Heart left ventricle (tissue), 16 donors: ENCODE data around the gene HEATR9. TPM values are rescaled to one million over a fixed set of nuclear protein-coding genes. Genes with fewer than 3 reads are reported as not detected.

Source experiments
- ATAC-seq, 4 donors: fragments of 200-7000 bp; cut with Tn5 transposase; one replicate each; pipeline ENCODE4 v1.9.1; 2020 to 2022; ENCODE audit warnings: moderate library complexity in 4 of 4, mild to moderate bottlenecking in 3 of 4, moderate number of reproducible peaks in 1 of 4
- DNase-seq, 5 donors: peaks; one replicate each; pipeline ENCODE4 v3.0.0-alpha.2; 2020
- H3K27ac ChIP-seq, 12 donors: fragments of 200-600 bp; sonication (generic) in 4 of 12; one replicate each; pipeline versions ENCODE4 v1.5.0 to v1.8.0; 2016 to 2022; ENCODE audit warnings: mild to moderate bottlenecking in 2 of 12
- H3K27me3 ChIP-seq, 9 donors: fragments of 200-600 bp; sonication (generic) in 2 of 9; one replicate each; pipeline versions ENCODE4 v1.5.1 to v1.8.0; 2016 to 2022; ENCODE audit warnings: mild to moderate bottlenecking in 3 of 9
- H3K36me3 ChIP-seq, 9 donors: fragments of 200-600 bp; sonication (generic) in 2 of 9; one replicate each; pipeline versions ENCODE4 v1.5.0 to v1.8.0; 2018 to 2022; ENCODE audit warnings: mild to moderate bottlenecking in 2 of 9
- H3K4me1 ChIP-seq, 12 donors: fragments of 200-600 bp; sonication (generic) in 4 of 12; one replicate each; pipeline versions ENCODE4 v1.5.0 to v1.8.0; 2016 to 2022; ENCODE audit warnings: mild to moderate bottlenecking in 3 of 12
- H3K4me3 ChIP-seq, 12 donors: fragments of 200-600 bp; sonication (generic) in 4 of 12; one replicate each; pipeline versions ENCODE4 v1.5.0 to v1.8.0; 2017 to 2022; ENCODE audit warnings: mild to moderate bottlenecking in 9 of 12, moderate library complexity in 4 of 12
- H3K9me3 ChIP-seq, 12 donors: fragments of 200-600 bp; sonication (generic) in 4 of 12; one replicate each; pipeline versions ENCODE4 v1.5.0 to v1.8.0; 2016 to 2022; ENCODE audit warnings: mild to moderate bottlenecking in 1 of 12
- CTCF ChIP-seq, 12 donors: fragments of 200-600 bp; sonication (generic) in 4 of 12; IDR thresholded peaks; one replicate each; pipeline versions ENCODE4 v1.5.0 to v1.8.0; 2018 to 2022; ENCODE audit warnings: antibody characterized with exemption in 12 of 12, mild to moderate bottlenecking in 5 of 12
- POLR2A ChIP-seq, 2 donors: fragments of 450-650 bp; IDR thresholded peaks; one replicate each; pipeline ENCODE4 v1.6.1; 2017; ENCODE audit warnings: antibody characterized with exemption in 2 of 2, mild to moderate bottlenecking in 2 of 2, moderate library complexity in 2 of 2
- WGBS, 4 donors: extraction: QIAGEN DNeasy Blood & Tissue Kit in 2 of 4; methylation state at CpG; one replicate each; pipeline versions ENCODE4 v1.1.5 to v1.1.7; 2013 to 2018; 5-methylcytosine and 5-hydroxymethylcytosine counted together
- intact Hi-C, 10 donors: fragments of 100-400 bp; cut with DNase I; formaldehyde crosslinking; loops; one replicate each; pipeline versions ENCODE4 v1.11.1 to v1.14.2; 2022
- polyA plus RNA-seq, 2 donors: library from polyadenylated mRNA; stranded (reverse); fragments of 200-250 nt; gene quantifications; one replicate each; pipeline ENCODE4 v1.2.3, GENCODE V29; 2013
- total RNA-seq, 9 donors: library from RNA; depleted of rRNA in 2 of 9; stranded (reverse); fragments of >200 nt in 2 of 9; fragmentation: NEBNext Ultra II Directional in 3 of 9; extraction: Animal tissue kit (Norgen Biotek cat#: 25700) in 3 of 9; gene quantifications; one replicate each; pipeline versions ENCODE4 v1.1.0 to v1.2.4, GENCODE V29; 2016 to 2023
- donor health status: ischemic (EF 13 %, LVEDD 7.1; RV severe dilation, severe dysfunction).
- donor health status: healthy with polysubstance abuse.
- donor health status: DM: no; HTN: yes; CAD: no.
- donor health status: DM: no; HTN: no; CAD: no.
- donor health status: ischemic (EF 25% LVEDD 6.9; RV normal size, moderate dysfunction).
- donor health status: ischemic (EF 25% LVEDD 5.7; RV mildly dilated, moderate dysfunction).
- donor health status: healthy.
- donor health status: DM: yes; HTN: yes; CAD: no.
- donor health status: ischemic (EF 35%, LVEDD 5.7; RV mildly dilated, moderate dysfunction).
- donor health status: nonischemic (EF 11% LVEDD 7.7; RV severe dilation, severe dysfunction).
- donor health status: DM: yes; HTN: yes; CAD: no.
- donor health status: PGD.
- donor health status: ischemic (EF 29% LVEDD 5.4; RV normal size, mild dysfunction).
- donor health status: nonischemic (EF 23%, LVEDD 6.1; RV moderate dilation, normal function).

Gene HEATR9
- total and polyA plus RNA-seq, 11 donors: 0.11 TPM; not detected in 9

DNA sequence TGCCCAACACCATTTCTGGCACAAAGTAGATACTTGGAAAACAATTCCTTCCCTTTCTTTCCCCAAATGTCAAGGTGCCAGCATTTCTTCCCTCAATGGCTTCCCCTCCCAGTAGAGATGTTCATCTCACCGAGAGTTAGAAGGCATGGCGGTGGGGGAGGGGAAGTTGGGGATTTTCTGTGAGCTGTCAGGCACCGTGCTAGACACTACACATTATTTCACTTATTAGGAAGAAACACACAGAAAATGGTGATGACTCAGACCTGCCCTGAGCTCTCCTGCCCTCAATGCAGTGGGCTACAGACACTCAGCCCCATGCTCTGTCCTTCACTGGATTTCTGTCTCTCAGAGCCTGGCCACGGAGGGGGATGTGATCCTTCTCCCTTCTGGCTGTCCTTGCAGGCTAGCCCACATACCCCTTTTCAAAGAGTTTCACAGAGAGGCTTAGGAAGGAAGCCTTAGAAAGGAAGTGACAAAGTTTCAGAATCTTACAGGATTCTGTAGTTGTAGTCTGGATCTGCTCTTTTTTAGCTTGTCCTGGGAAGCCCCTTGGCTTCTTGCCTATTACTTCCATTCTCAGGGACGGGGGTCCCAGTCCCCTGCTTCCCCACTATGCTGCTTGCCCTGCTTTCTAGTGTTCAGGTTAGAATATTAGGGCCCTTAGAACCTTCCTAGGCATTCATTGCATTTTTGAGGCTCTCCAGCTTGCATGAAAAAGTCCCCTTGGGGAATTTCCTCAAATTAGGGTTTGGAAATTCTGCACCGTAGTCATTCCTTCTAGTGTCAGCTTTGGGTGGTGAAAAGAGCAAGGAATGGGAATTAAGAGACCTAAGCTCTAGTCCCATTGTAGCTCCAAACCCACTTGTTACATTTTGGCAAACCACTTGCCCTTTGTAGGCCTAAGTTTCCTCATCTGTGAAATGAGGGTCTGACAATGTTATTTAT, 23.7 kb upstream of the HEATR9 start:
- H3K9me3 ChIP-seq: no peaks in the 10 kb centered on the region
- H3K36me3 ChIP-seq: no peaks in the 10 kb centered on the region
- DNase-seq: no peak
- peaks cover 0 to 59% (median 0%) of the 10 kb centered on the region in 12 donors for H3K4me1 ChIP-seq
- intact Hi-C loops: loop anchor here in 1 of 10 donors (10.0 kb wide), 1 partner anchor 62 kb away; no protein-coding TSS in a partner anchor
- no peak overlapping the region for H3K4me3 ChIP-seq
- WGBS, 4 donors: 51 to 61% (median 54%) methylated on average over 6 of the region's 6 CpGs
- H3K27me3 ChIP-seq: peaks cover 0 to 10% (median 0%) of the 10 kb centered on the region in 9 donors
- ATAC-seq: no peak
- peak overlapping the region in 1 of 12 donors; percentile 77 for H3K27ac ChIP-seq
- TF ChIP-seq POLR2A (IDR thresholded peaks at IDR 0.05): no peak
- TF ChIP-seq CTCF (IDR thresholded peaks at IDR 0.05): no peak

DNA sequence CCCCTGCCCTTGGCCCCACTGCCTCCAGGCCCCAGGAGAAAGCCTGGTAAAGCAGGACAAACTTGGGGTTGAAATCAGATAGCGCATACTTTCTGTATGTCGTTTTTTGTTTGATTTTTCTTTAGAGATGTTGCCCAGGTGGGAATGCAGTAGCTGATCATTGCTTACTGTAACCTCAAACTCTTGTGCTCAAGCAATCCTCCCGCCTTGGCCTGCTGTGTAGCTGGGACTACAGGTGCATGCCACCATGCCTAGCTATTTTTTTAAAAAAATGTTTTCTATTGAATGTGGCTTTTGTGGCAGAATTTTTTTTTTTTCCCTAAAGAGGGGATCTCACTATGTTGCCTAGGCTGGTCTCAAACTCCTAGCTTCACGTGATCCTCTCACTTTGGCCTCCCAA, 22.6 kb upstream of the HEATR9 start:
- H3K4me1 ChIP-seq: peaks cover 0 to 48% (median 0%) of the 10 kb centered on the region in 12 donors
- no peaks in the 10 kb centered on the region for H3K36me3 ChIP-seq
- TF ChIP-seq POLR2A (IDR thresholded peaks at IDR 0.05) (no peak), CTCF (IDR thresholded peaks at IDR 0.05) (no peak)
- no peak for ATAC-seq
- no peak for DNase-seq
- H3K27ac ChIP-seq: peak overlapping the region in 1 of 12 donors; percentile 77
- 86 to 90% (median 88%) methylated on average over 4 of the region's 4 CpGs for WGBS, 4 donors
- intact Hi-C loops: loop anchor here in 1 of 10 donors (10.0 kb wide), 1 partner anchor 64 kb away; no protein-coding TSS in a partner anchor
- no peak overlapping the region for H3K4me3 ChIP-seq
- H3K27me3 ChIP-seq: peaks cover 0 to 10% (median 0%) of the 10 kb centered on the region in 9 donors
- H3K9me3 ChIP-seq: no peaks in the 10 kb centered on the region

DNA sequence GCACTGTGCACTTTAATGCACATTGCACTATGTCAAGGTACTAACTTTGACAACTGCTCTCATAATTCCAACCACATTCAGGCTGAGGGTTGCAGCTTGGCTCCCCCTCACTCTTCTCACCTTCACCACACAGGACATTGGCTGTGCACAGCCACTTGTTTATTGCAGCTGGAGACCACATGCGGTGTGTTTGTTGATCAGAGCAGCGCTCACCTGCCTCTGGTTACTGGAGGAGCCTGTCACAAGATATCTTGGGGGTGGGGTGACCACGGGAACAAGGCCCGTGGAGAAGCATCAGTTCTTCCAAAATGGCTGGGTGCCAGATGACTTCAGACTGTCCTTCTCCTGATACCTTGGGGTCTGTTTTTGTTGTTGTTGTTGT, 22.1 kb upstream of the HEATR9 start:
- Histone ChIP-seq H3K4me3 (no peak overlapping the region), H3K27me3 (peaks cover 0 to 6% (median 0%) of the 10 kb centered on the region in 9 donors), H3K9me3 (no peaks in the 10 kb centered on the region), H3K27ac (peak overlapping the region in 1 of 12 donors; percentile 77), H3K4me1 (peaks cover 0 to 43% (median 0%) of the 10 kb centered on the region in 12 donors), H3K36me3 (no peaks in the 10 kb centered on the region)
- DNase-seq: peak in 1 of 5 donors; percentile 10
- WGBS, 4 donors: 59 to 68% (median 64%) methylated on average over 4 of the region's 4 CpGs
- peak in 2 of 4 donors; percentile 37 to 47 for ATAC-seq
- intact Hi-C loops: loop anchor here in 1 of 10 donors (10.0 kb wide), 1 partner anchor 64 kb away; no protein-coding TSS in a partner anchor
- no peak for TF ChIP-seq CTCF (IDR thresholded peaks at IDR 0.05)
- no peak for TF ChIP-seq POLR2A (IDR thresholded peaks at IDR 0.05)
